Testis (tissue), 3 donors: Measurements from ENCODE around the gene DNLZ. TPM values are rescaled to one million over a fixed set of nuclear protein-coding genes. Genes with fewer than 3 reads are reported as not detected.

Experiments used
- DNase-seq: peaks from one replicate; pipeline ENCODE4 v3.0.0-alpha.2; 2019
- H3K27ac ChIP-seq, 2 donors: fragments of 200-600 bp; sonication (generic); one replicate each; pipeline ENCODE4 v1.5.1; 2019
- H3K27me3 ChIP-seq: fragments of 200-600 bp; sonication (generic); one replicate; pipeline ENCODE4 v1.5.1; 2019
- H3K36me3 ChIP-seq: fragments of 200-600 bp; sonication (generic); one replicate; pipeline ENCODE4 v1.5.1; 2017; ENCODE audit warnings: low read depth; ENCODE audit errors: missing control alignments
- H3K4me1 ChIP-seq: fragments of 200-600 bp; sonication (generic); one replicate; pipeline ENCODE4 v1.5.1; 2019
- H3K4me3 ChIP-seq, 2 donors: fragments of 200-600 bp; sonication (generic); one replicate each; pipeline ENCODE4 v1.5.1; 2017 to 2019
- H3K9me3 ChIP-seq: fragments of 200-600 bp; sonication (generic); one replicate; pipeline ENCODE4 v1.5.1; 2017
- CTCF ChIP-seq, 3 experiments: fragments of 450-650 bp in 2 of 3; fragments of 200-600 bp in 1 of 3; sonication (generic) in 1 of 3; IDR thresholded peaks; one replicate each; pipeline ENCODE4 v1.5.1; 2016 to 2019; ENCODE audit warnings: antibody characterized with exemption in 3 of 3, mild to moderate bottlenecking in 2 of 3, moderate library complexity in 1 of 3
- POLR2A ChIP-seq: fragments of 450-650 bp; IDR thresholded peaks from one replicate; pipeline ENCODE4 v1.6.1; 2017; ENCODE audit warnings: antibody characterized with exemption, mild to moderate bottlenecking, moderate library complexity
- WGBS, 2 donors: methylation state at CpG; one replicate each; pipeline ENCODE4 v1.1.5; 2018; 5-methylcytosine and 5-hydroxymethylcytosine counted together
- intact Hi-C: fragments of 100-400 bp; cut with DNase I; formaldehyde crosslinking; loops from one replicate; pipeline ENCODE4 v1.15.1; 2023; ENCODE audit warnings: low total_unique reads
- polyA plus RNA-seq: library from polyadenylated mRNA; stranded (reverse); fragments of 350-450 nt; fragmentation: Illumina TruSeq; extraction: RNeasy Lipid Tissue Mini Kit (QIAGEN cat#74804); gene quantifications from one replicate; pipeline ENCODE4 v1.2.3, GENCODE V29; 2014; ENCODE audit warnings: low read depth, low replicate concordance; ENCODE audit not compliant: insufficient read depth
- total RNA-seq, 2 donors: library from RNA; depleted of rRNA; stranded (reverse); fragments of >200 nt; gene quantifications; one replicate each; pipeline ENCODE4 v1.2.3, GENCODE V29; 2016

DNLZ gene
- total and polyA plus RNA-seq, 3 donors from 2014 or later = 14.0 to 51.1 (median 48.2) TPM

GRCh38 chr9:136355616-136356557 lies 7.7 kb downstream of the DNLZ start:
- TF ChIP-seq CTCF (IDR thresholded peaks at IDR 0.05) (no peak), POLR2A (no peak)
- Histone ChIP-seq H3K36me3 (no peaks in the 10 kb centered on the region), H3K27ac (peak overlapping the region in 1 of 2 donors; percentile 24), H3K9me3 (no peaks in the 10 kb centered on the region), H3K4me1 (peaks cover 28% of the 10 kb centered on the region), H3K27me3 (no peaks in the 10 kb centered on the region), H3K4me3 (no peak overlapping the region)
- no peak for DNase-seq
- WGBS, 2 donors = 72 to 76% methylated on average over 11 to 47 of the region's 54 CpGs
- intact Hi-C loops = loop anchor here (10.0 kb wide), 1 partner anchor 1651 kb away; no protein-coding TSS in a partner anchor

DNA sequence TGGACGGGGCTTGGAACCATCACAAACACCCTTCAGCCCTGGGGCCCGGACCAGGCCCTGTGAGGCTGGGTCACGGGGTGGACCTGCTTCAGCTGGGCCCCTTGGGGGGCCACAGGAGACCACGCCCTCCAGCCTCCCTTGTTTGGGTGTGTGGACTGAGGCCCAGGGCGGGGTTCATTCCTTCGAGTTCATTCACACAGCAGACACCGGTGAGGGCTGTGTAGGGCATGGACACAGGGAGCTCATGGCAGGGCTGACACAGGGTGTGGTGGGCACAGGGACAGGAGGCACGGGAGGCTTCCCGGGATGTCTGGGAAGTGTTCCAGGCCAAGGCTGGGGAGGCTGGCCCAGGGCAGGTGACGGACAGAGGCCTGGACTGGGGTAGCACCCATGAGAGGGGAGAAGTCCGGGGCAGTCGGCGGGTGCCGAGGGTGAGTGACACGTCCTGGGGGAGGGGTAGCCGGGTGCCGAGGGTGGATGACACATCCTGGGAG lies 8.9 kb downstream of the DNLZ start:
- intact Hi-C loops = loop anchor here (10.0 kb wide), 1 partner anchor 1650 kb away; no protein-coding TSS in a partner anchor
- H3K27me3 ChIP-seq = no peaks in the 10 kb centered on the region
- peaks cover 28% of the 10 kb centered on the region for H3K4me1 ChIP-seq
- peak; percentile 39 for DNase-seq
- peak overlapping the region; percentile 31 to 45 for H3K27ac ChIP-seq
- no peak for TF ChIP-seq POLR2A
- TF ChIP-seq CTCF (IDR thresholded peaks at IDR 0.05) = no peak
- H3K36me3 ChIP-seq = no peaks in the 10 kb centered on the region
- no peaks in the 10 kb centered on the region for H3K9me3 ChIP-seq
- WGBS, 2 donors = 53 to 86% methylated on average over 8 to 13 of the region's 17 CpGs
- no peak overlapping the region for H3K4me3 ChIP-seq

DNA sequence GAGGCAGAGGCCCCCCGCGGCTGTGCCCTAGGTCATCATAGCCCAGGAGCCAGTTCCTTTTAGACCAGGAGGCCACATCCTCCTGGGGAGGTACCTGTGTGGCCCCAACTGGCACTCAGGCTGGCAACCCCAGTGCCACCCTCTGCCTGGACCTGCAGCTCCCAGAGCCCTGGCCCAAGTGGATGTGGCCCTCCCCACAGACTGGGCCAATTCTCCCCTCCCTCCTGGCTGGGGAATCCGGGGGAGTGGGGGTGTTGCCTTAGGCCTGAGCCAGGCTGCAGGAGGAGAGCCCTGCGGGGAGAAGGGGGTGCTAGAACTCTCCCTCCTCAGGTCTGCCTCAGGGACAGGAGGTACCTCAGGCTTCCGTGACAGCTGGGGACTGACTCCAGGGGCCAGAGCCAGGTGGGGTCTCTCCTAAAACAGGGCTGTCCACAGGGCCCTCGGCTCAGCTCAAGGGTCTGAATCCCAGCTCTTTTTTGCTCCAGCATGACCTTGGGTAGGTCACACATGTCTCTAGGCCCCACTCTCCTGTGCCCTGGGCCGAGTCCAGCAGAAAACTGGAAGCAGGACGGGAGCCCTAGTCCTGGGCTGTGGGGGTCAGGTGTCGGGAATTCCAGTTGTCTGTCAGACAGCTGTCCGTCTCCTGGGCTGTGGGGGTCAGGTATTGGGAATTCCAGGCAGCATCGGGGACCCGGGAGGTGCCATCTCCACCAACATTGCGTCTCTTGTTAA lies 9.6 kb downstream of the DNLZ start:
- DNase-seq = peak; percentile 48
- Histone ChIP-seq H3K4me3 (no peak overlapping the region), H3K27ac (peak overlapping the region; percentile 31 to 45), H3K4me1 (peaks cover 28% of the 10 kb centered on the region), H3K27me3 (no peaks in the 10 kb centered on the region), H3K36me3 (no peaks in the 10 kb centered on the region), H3K9me3 (no peaks in the 10 kb centered on the region)
- intact Hi-C loops = loop anchor here (10.0 kb wide), 1 partner anchor 1649 kb away; no protein-coding TSS in a partner anchor
- TF ChIP-seq CTCF (IDR thresholded peaks at IDR 0.05) (no peak), POLR2A (no peak)
- WGBS, 2 donors = 32 to 57% methylated on average over 7 to 13 of the region's 13 CpGs

- intact Hi-C loops = loop anchor here (10.0 kb wide), 1 partner anchor 1648 kb away; no protein-coding TSS in a partner anchor
- WGBS, 2 donors = 75 to 86% methylated on average over 3 to 10 of the region's 11 CpGs
- no peaks in the 10 kb centered on the region for H3K36me3 ChIP-seq
- TF ChIP-seq CTCF (IDR thresholded peaks at IDR 0.05) (no peak), POLR2A (no peak)
- no peak overlapping the region for H3K27ac ChIP-seq
- no peaks in the 10 kb centered on the region for H3K9me3 ChIP-seq
- no peak overlapping the region for H3K4me3 ChIP-seq
- no peak for DNase-seq
- no peaks in the 10 kb centered on the region for H3K27me3 ChIP-seq
- peaks cover 28% of the 10 kb centered on the region for H3K4me1 ChIP-seq
Observed at GRCh38 chr9:136353088-136353487, 10.5 kb downstream of the DNLZ start.
